ENCODE results near the gene TRIM17.

GRCh38 chr1:228375578-228376261 is 40.9 kb downstream of the TRIM17 start:
- TF ChIP-seq CTCF (IDR thresholded peaks at IDR 0.05; ENCODE audit: insufficient read depth, low read depth, low read length) (no peak), EZH2 (IDR thresholded peaks at IDR 0.05; ENCODE audit: insufficient read depth, low read length) (no peak)

Measured in astrocyte (in vitro differentiated cells and primary cell).